ENCODE results near the gene HS3ST3A1.

Gene HS3ST3A1

GRCh38 chr17:13491491-13491890, 110.2 kb downstream of the HS3ST3A1 start:
- Histone ChIP-seq H2BK120ac (ENCODE audit: low read depth, low read length) (no peak overlapping the region), H4K91ac (ENCODE audit: low read length) (no peak overlapping the region), H3K14ac (ENCODE audit: low read length in 2 of 2) (no peak overlapping the region), H3K9me3 (ENCODE audit: control insufficient read depth, low read length) (no peaks in the 10 kb centered on the region), H3K36me3 (ENCODE audit: control insufficient read depth in 1 of 2, insufficient read depth in 2 of 2, low read depth in 1 of 2, low read length in 2 of 2) (peaks cover 0 to 27% of the 10 kb centered on the region in 2 experiments), H3K23ac (ENCODE audit: low read length in 2 of 2) (no peak overlapping the region), H3K27me3 (ENCODE audit: control insufficient read depth in 1 of 2, insufficient read depth in 1 of 2, low read length in 2 of 2) (no peaks in the 10 kb centered on the region), H3K79me1 (replicated peaks; ENCODE audit: low read length, poor library complexity, severe bottlenecking) (no peaks in the 10 kb centered on the region), H4K8ac (ENCODE audit: low read length) (no peak overlapping the region), H2BK5ac (ENCODE audit: low read depth, low read length, poor library complexity, severe bottlenecking) (no peak overlapping the region), H3K4ac (ENCODE audit: low read depth in 1 of 2, low read length in 2 of 2) (no peak overlapping the region), H2AK5ac (ENCODE audit: low read length, severe bottlenecking) (no peak overlapping the region), H3K27ac (ENCODE audit: low read length, poor library complexity, severe bottlenecking) (no peak overlapping the region), H2BK15ac (ENCODE audit: low read depth, poor library complexity, severe bottlenecking) (no peak overlapping the region), H2AFZ (ENCODE audit: low read depth, low read length) (no peak overlapping the region), H3K4me3 (ENCODE audit: insufficient read depth in 1 of 2, low read depth in 1 of 2, low read length in 2 of 2) (no peak overlapping the region), H3K4me2 (ENCODE audit: low read length, poor library complexity, severe bottlenecking) (no peak overlapping the region), H2BK12ac (ENCODE audit: low read length in 2 of 2) (no peak overlapping the region), H3K9ac (ENCODE audit: low read length) (no peak overlapping the region), H3K18ac (ENCODE audit: low read depth in 1 of 2, low read length in 2 of 2) (no peak overlapping the region), H3K4me1 (ENCODE audit: control insufficient read depth, insufficient read depth, low read depth, low read length) (no peaks in the 10 kb centered on the region)
- no CpG with 5 or more reads among the region's 1 CpG for whole genome bisulfite sequencing
- no peak for DNase-seq

GRCh38 chr17:13490906-13491482, 110.7 kb downstream of the HS3ST3A1 start:
- 65% methylated on average over 4 of the region's 5 CpGs for WGBS
- no peak for DNase-seq
- Histone ChIP-seq H2BK15ac (ENCODE audit: low read depth, poor library complexity, severe bottlenecking) (no peak overlapping the region), H3K27ac (ENCODE audit: low read length, poor library complexity, severe bottlenecking) (no peak overlapping the region), H3K36me3 (ENCODE audit: control insufficient read depth in 1 of 2, insufficient read depth in 2 of 2, low read depth in 1 of 2, low read length in 2 of 2) (peaks cover 0 to 26% of the 10 kb centered on the region in 2 experiments), H2AFZ (ENCODE audit: low read depth, low read length) (no peak overlapping the region), H3K27me3 (ENCODE audit: control insufficient read depth in 1 of 2, insufficient read depth in 1 of 2, low read length in 2 of 2) (no peaks in the 10 kb centered on the region), H3K4ac (ENCODE audit: low read depth in 1 of 2, low read length in 2 of 2) (no peak overlapping the region), H3K23ac (ENCODE audit: low read length in 2 of 2) (no peak overlapping the region), H3K18ac (ENCODE audit: low read depth in 1 of 2, low read length in 2 of 2) (no peak overlapping the region), H3K4me3 (ENCODE audit: insufficient read depth in 1 of 2, low read depth in 1 of 2, low read length in 2 of 2) (no peak overlapping the region), H3K4me2 (ENCODE audit: low read length, poor library complexity, severe bottlenecking) (no peak overlapping the region), H3K9ac (ENCODE audit: low read length) (no peak overlapping the region), H4K91ac (ENCODE audit: low read length) (no peak overlapping the region), H4K8ac (ENCODE audit: low read length) (no peak overlapping the region), H2AK5ac (ENCODE audit: low read length, severe bottlenecking) (no peak overlapping the region), H3K79me1 (replicated peaks; ENCODE audit: low read length, poor library complexity, severe bottlenecking) (no peaks in the 10 kb centered on the region), H3K9me3 (ENCODE audit: control insufficient read depth, low read length) (no peaks in the 10 kb centered on the region), H2BK120ac (ENCODE audit: low read depth, low read length) (no peak overlapping the region), H3K4me1 (ENCODE audit: control insufficient read depth, insufficient read depth, low read depth, low read length) (no peaks in the 10 kb centered on the region), H3K14ac (ENCODE audit: low read length in 2 of 2) (no peak overlapping the region), H2BK12ac (ENCODE audit: low read length in 2 of 2) (no peak overlapping the region), H2BK5ac (ENCODE audit: low read depth, low read length, poor library complexity, severe bottlenecking) (no peak overlapping the region)

- Histone ChIP-seq H2BK12ac (ENCODE audit: low read length in 2 of 2) (no peak overlapping the region), H3K4me3 (ENCODE audit: insufficient read depth in 1 of 2, low read depth in 1 of 2, low read length in 2 of 2) (no peak overlapping the region), H2BK120ac (ENCODE audit: low read depth, low read length) (no peak overlapping the region), H3K14ac (ENCODE audit: low read length in 2 of 2) (no peak overlapping the region), H3K27ac (ENCODE audit: low read length, poor library complexity, severe bottlenecking) (no peak overlapping the region), H2AK5ac (ENCODE audit: low read length, severe bottlenecking) (no peak overlapping the region), H4K8ac (ENCODE audit: low read length) (no peak overlapping the region), H4K91ac (ENCODE audit: low read length) (no peak overlapping the region), H3K9ac (ENCODE audit: low read length) (no peak overlapping the region), H2AFZ (ENCODE audit: low read depth, low read length) (no peak overlapping the region), H3K79me1 (replicated peaks; ENCODE audit: low read length, poor library complexity, severe bottlenecking) (no peaks in the 10 kb centered on the region), H2BK5ac (ENCODE audit: low read depth, low read length, poor library complexity, severe bottlenecking) (no peak overlapping the region), H3K18ac (ENCODE audit: low read depth in 1 of 2, low read length in 2 of 2) (no peak overlapping the region), H2BK15ac (ENCODE audit: low read depth, poor library complexity, severe bottlenecking) (no peak overlapping the region), H3K4me2 (ENCODE audit: low read length, poor library complexity, severe bottlenecking) (no peak overlapping the region), H3K36me3 (ENCODE audit: control insufficient read depth in 1 of 2, insufficient read depth in 2 of 2, low read depth in 1 of 2, low read length in 2 of 2) (peaks cover 0 to 20% of the 10 kb centered on the region in 2 experiments), H3K4ac (ENCODE audit: low read depth in 1 of 2, low read length in 2 of 2) (no peak overlapping the region), H3K9me3 (ENCODE audit: control insufficient read depth, low read length) (no peaks in the 10 kb centered on the region), H3K27me3 (ENCODE audit: control insufficient read depth in 1 of 2, insufficient read depth in 1 of 2, low read length in 2 of 2) (no peaks in the 10 kb centered on the region), H3K23ac (ENCODE audit: low read length in 2 of 2) (no peak overlapping the region), H3K4me1 (ENCODE audit: control insufficient read depth, insufficient read depth, low read depth, low read length) (no peaks in the 10 kb centered on the region)
- WGBS = 69% methylated on average over 3 of the region's 3 CpGs
- DNase-seq = no peak
Observed at GRCh38 chr17:13490427-13490826, 111.3 kb downstream of the HS3ST3A1 start.

GRCh38 chr17:13485327-13485726, 116.4 kb downstream of the HS3ST3A1 start:
- H3K23ac ChIP-seq (ENCODE audit: low read length in 2 of 2) = no peak overlapping the region
- no peak overlapping the region for H3K27ac ChIP-seq (ENCODE audit: low read length, poor library complexity, severe bottlenecking)
- H3K4me2 ChIP-seq (ENCODE audit: low read length, poor library complexity, severe bottlenecking) = no peak overlapping the region
- no peak overlapping the region for H3K4ac ChIP-seq (ENCODE audit: low read depth in 1 of 2, low read length in 2 of 2)
- no peak overlapping the region for H3K4me3 ChIP-seq (ENCODE audit: insufficient read depth in 1 of 2, low read depth in 1 of 2, low read length in 2 of 2)
- no peak overlapping the region for H2BK12ac ChIP-seq (ENCODE audit: low read length in 2 of 2)
- no peak overlapping the region for H2AFZ ChIP-seq (ENCODE audit: low read depth, low read length)
- no peak overlapping the region for H3K9ac ChIP-seq (ENCODE audit: low read length)
- no peak overlapping the region for H2BK15ac ChIP-seq (ENCODE audit: low read depth, poor library complexity, severe bottlenecking)
- H3K14ac ChIP-seq (ENCODE audit: low read length in 2 of 2) = no peak overlapping the region
- H3K9me3 ChIP-seq (ENCODE audit: control insufficient read depth, low read length) = peaks cover 21% of the 10 kb centered on the region
- no peak overlapping the region for H2AK5ac ChIP-seq (ENCODE audit: low read length, severe bottlenecking)
- H3K36me3 ChIP-seq (ENCODE audit: control insufficient read depth in 1 of 2, insufficient read depth in 2 of 2, low read depth in 1 of 2, low read length in 2 of 2) = no peaks in the 10 kb centered on the region
- H4K91ac ChIP-seq (ENCODE audit: low read length) = no peak overlapping the region
- 94% methylated on average over 2 of the region's 3 CpGs for WGBS
- H2BK5ac ChIP-seq (ENCODE audit: low read depth, low read length, poor library complexity, severe bottlenecking) = no peak overlapping the region
- no peak for DNase-seq
- H2BK120ac ChIP-seq (ENCODE audit: low read depth, low read length) = no peak overlapping the region
- H3K4me1 ChIP-seq (ENCODE audit: control insufficient read depth, insufficient read depth, low read depth, low read length) = no peaks in the 10 kb centered on the region
- H4K8ac ChIP-seq (ENCODE audit: low read length) = no peak overlapping the region
- H3K18ac ChIP-seq (ENCODE audit: low read depth in 1 of 2, low read length in 2 of 2) = no peak overlapping the region
- H3K27me3 ChIP-seq (ENCODE audit: control insufficient read depth in 1 of 2, insufficient read depth in 1 of 2, low read length in 2 of 2) = no peaks in the 10 kb centered on the region
- no peaks in the 10 kb centered on the region for H3K79me1 ChIP-seq (replicated peaks; ENCODE audit: low read length, poor library complexity, severe bottlenecking)
